Measurements from ENCODE around the gene ASTN2.

Gene ASTN2

DNA sequence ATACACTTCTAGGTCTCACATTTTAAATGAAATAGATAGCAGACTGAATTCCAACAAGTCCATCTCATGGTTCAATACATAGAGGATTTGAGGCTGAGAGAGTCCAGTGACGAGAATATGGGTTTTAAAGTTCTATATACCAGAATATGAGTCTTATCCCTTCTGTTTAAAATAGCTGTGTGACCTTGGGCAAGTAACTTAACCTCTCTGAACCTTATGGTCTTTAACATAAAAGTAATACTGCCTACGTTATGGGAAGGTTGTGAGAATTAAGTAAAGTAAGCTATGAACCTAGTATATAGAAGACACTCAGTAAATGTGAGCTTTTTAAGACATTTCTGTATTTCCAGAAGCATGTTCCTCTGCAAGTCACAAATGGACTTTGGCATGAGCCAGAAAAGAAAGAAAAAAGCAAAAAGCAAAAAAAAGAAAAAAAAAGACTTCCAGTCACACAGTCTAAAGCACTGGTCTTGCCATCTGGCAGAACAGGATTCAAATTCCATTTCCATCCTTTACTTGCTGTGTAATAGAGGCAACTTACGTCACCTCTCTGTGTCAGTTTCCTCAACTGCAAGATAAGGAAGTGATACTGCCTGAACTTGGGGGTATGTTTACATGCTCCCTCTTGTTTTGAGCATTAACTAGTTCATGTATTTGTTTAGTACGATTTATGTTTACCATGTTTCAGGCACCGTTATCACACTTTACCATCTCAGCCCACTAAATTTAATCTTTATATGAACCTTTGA lies 479.5 kb downstream of the ASTN2 start:
- no peak overlapping the region for H3K27ac ChIP-seq (ENCODE audit: low read depth, low read length)
- H3K9me3 ChIP-seq (ENCODE audit: control insufficient read depth, insufficient read depth, low read length) = no peaks in the 10 kb centered on the region
- H3F3A ChIP-seq (ENCODE audit: control insufficient read depth, insufficient read depth) = no peaks in the 10 kb centered on the region
- H3K79me2 ChIP-seq (ENCODE audit: control insufficient read depth, low read length) = no peaks in the 10 kb centered on the region
- no peak overlapping the region for H3K4me3 ChIP-seq (ENCODE audit: low read length)
- H3K9me2 ChIP-seq (replicated peaks; ENCODE audit: control insufficient read depth, low read length) = no peaks in the 10 kb centered on the region
- H3K27me3 ChIP-seq (ENCODE audit: control insufficient read depth, low read length) = no peaks in the 10 kb centered on the region
- peaks cover 8% of the 10 kb centered on the region for H3K4me1 ChIP-seq (ENCODE audit: control insufficient read depth, low read length)
- H3K36me3 ChIP-seq (ENCODE audit: control insufficient read depth, low read length) = no peaks in the 10 kb centered on the region
- no peaks in the 10 kb centered on the region for H4K20me1 ChIP-seq (ENCODE audit: control insufficient read depth, insufficient read depth, low read depth, low read length)
- no peak for TF ChIP-seq EZH2phosphoT487 (IDR thresholded peaks at IDR 0.05; ENCODE audit: borderline replicate concordance, low read length)
- TF ChIP-seq, protein P1, sequence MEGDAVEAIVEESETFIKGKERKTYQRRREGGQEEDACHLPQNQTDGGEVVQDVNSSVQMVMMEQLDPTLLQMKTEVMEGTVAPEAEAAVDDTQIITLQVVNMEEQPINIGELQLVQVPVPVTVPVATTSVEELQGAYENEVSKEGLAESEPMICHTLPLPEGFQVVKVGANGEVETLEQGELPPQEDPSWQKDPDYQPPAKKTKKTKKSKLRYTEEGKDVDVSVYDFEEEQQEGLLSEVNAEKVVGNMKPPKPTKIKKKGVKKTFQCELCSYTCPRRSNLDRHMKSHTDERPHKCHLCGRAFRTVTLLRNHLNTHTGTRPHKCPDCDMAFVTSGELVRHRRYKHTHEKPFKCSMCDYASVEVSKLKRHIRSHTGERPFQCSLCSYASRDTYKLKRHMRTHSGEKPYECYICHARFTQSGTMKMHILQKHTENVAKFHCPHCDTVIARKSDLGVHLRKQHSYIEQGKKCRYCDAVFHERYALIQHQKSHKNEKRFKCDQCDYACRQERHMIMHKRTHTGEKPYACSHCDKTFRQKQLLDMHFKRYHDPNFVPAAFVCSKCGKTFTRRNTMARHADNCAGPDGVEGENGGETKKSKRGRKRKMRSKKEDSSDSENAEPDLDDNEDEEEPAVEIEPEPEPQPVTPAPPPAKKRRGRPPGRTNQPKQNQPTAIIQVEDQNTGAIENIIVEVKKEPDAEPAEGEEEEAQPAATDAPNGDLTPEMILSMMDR (IDR thresholded peaks at IDR 0.05; ENCODE audit: low read depth, low read length, poor library complexity, severe bottlenecking) = no peak
- 0 out of 2 replicates have a peak overlapping the region, but pooled peaks have one; percentile 5 for H3K4me2 ChIP-seq (ENCODE audit: low read length)

DNA sequence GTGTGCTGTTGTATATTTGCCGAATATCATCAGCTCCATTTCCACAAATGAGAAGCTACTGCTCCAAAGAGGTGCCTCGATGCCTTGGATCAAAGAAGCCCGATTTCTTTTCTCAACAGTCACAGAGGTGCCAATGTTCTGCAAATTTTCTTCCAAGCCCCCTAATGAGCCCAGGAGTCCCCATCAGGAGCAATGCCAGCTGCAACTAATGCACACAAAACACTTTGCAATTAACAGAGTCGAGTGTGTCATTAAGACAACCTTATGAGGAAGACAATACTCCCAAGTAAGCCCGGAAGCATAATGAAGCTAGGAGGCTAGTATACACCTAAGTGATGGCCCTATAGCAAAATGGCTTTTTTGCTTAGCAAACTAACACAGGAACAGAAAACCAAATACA lies 480.7 kb downstream of the ASTN2 start:
- peaks cover 8% of the 10 kb centered on the region for H3K4me1 ChIP-seq (ENCODE audit: control insufficient read depth, low read length)
- TF ChIP-seq, protein P1 (IDR thresholded peaks at IDR 0.05; ENCODE audit: low read depth, low read length, poor library complexity, severe bottlenecking) = no peak
- no peak for TF ChIP-seq EZH2phosphoT487 (IDR thresholded peaks at IDR 0.05; ENCODE audit: borderline replicate concordance, low read length)
- H3K4me3 ChIP-seq (ENCODE audit: low read length) = no peak overlapping the region
- no peaks in the 10 kb centered on the region for H3K9me3 ChIP-seq (ENCODE audit: control insufficient read depth, insufficient read depth, low read length)
- H3K79me2 ChIP-seq (ENCODE audit: control insufficient read depth, low read length) = no peaks in the 10 kb centered on the region
- no peak overlapping the region for H3K27ac ChIP-seq (ENCODE audit: low read depth, low read length)
- no peaks in the 10 kb centered on the region for H3F3A ChIP-seq (ENCODE audit: control insufficient read depth, insufficient read depth)
- no peaks in the 10 kb centered on the region for H3K36me3 ChIP-seq (ENCODE audit: control insufficient read depth, low read length)
- H3K9me2 ChIP-seq (replicated peaks; ENCODE audit: control insufficient read depth, low read length) = no peaks in the 10 kb centered on the region
- H3K4me2 ChIP-seq (ENCODE audit: low read length) = no peak overlapping the region
- H3K27me3 ChIP-seq (ENCODE audit: control insufficient read depth, low read length) = no peaks in the 10 kb centered on the region
- no peaks in the 10 kb centered on the region for H4K20me1 ChIP-seq (ENCODE audit: control insufficient read depth, insufficient read depth, low read depth, low read length)

DNA sequence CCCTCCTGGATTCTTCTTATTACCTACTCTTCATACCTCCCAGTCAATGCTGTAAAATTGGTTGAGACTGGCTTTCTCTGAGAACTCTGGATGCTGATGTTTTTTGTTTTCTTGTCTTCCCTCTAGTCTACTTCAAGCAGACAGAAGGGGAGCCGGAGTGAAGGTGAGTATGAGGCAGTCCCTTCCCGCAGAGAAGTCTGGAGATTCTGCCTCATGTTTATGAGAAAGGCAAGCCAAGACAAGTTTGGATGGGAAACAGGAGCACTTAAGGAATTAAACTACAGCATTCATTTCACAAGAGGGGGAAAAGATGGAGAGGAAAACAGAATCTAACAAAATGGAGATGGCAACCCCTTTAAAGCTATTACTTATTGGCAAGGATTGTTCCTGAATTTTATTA lies 481.6 kb downstream of the ASTN2 start:
- Histone ChIP-seq H3K4me3 (ENCODE audit: low read length) (no peak overlapping the region), H4K20me1 (ENCODE audit: control insufficient read depth, insufficient read depth, low read depth, low read length) (no peaks in the 10 kb centered on the region), H3K36me3 (ENCODE audit: control insufficient read depth, low read length) (no peaks in the 10 kb centered on the region), H3K9me3 (ENCODE audit: control insufficient read depth, insufficient read depth, low read length) (no peaks in the 10 kb centered on the region), H3K4me1 (ENCODE audit: control insufficient read depth, low read length) (peaks cover 8% of the 10 kb centered on the region), H3K79me2 (ENCODE audit: control insufficient read depth, low read length) (no peaks in the 10 kb centered on the region), H3K4me2 (ENCODE audit: low read length) (no peak overlapping the region), H3K27me3 (ENCODE audit: control insufficient read depth, low read length) (no peaks in the 10 kb centered on the region), H3K27ac (ENCODE audit: low read depth, low read length) (no peak overlapping the region), H3K9me2 (replicated peaks; ENCODE audit: control insufficient read depth, low read length) (no peaks in the 10 kb centered on the region), H3F3A (ENCODE audit: control insufficient read depth, insufficient read depth) (no peaks in the 10 kb centered on the region)
- TF ChIP-seq, protein P1 (IDR thresholded peaks at IDR 0.05; ENCODE audit: low read depth, low read length, poor library complexity, severe bottlenecking) = no peak
- no peak for TF ChIP-seq EZH2phosphoT487 (IDR thresholded peaks at IDR 0.05; ENCODE audit: borderline replicate concordance, low read length)

Measured in DOHH2 (cell line).